Stimulated activated CD8-positive, alpha-beta memory T cell treated with anti-CD3 and anti-CD28 coated beads, Interleukin-2, amount 100 ng/mL, for 1 hour (primary cell): ENCODE results near the gene FBXL22.

Experiments used
- DNase-seq, 2 donors: peaks; one replicate each; pipeline ENCODE4 v3.0.0-alpha.2; 2020; ENCODE audit warnings: low read depth in 2 of 2

Gene FBXL22

DNA sequence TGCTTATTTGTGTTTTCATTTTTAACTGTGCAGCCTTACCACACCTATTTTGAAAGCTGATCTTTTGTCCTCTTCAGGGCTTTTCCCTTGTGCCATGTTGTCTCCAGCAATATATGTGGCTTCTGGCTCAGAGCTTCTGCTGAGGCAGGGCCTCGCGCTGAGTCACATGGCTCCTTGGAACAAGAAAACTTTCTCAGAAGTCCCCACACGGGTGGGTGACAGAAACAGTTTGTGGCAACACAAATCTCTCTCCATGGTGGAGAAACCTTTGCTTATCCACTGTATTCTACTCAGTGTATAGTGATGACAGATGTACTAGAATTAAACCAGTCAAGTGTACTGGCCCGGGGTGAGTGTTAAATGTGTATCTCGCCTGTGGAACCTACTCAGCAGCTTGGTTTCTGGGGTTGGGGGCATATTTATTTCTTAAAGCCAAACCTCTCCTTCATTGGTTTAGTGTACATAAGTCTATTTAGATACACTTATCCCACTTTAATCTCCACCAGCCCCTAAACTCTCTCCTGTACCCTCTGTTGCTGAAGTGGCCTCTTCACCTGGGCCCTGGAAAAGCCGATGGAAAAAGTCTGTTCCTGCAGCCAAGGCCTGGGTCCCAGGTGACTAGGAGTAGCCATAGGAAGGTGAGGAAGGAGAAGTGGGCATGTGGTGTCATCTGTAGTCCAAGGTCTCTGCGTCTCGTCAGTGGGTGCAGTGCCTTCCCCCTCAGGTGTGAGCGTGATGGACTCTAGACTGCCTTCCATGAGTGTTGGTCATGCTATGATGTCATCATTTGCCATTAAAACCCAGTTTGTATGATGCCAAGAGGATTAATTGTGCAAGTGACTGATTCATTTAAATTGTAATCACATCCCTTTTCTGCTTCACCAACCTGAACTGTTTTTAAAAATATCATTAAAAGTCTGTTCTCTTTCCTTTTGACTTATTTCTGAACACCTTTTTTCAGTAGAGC, 3.2 kb upstream of the FBXL22 start:
- no peak for DNase-seq

DNA sequence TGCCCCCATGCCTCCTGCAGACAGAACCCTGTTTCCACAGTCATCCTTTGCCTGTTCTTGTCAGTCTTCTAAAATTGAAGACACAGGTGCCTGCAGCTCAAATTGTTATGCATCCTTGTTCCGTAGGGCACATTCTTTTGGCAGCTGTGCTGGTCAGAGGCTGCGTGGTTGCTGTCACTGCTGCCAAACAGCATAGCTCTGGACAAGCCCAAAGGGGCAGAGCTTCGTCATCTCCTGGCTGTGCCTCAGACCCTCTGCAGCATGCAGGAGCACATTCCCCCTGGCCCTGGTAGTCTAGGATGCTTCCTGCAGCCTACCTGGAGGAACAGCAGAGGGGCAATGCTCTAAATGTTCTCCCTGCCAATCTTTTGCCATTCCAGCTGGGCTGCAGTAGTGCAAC, 2.1 kb upstream of the FBXL22 start:
- no peak for DNase-seq

DNA sequence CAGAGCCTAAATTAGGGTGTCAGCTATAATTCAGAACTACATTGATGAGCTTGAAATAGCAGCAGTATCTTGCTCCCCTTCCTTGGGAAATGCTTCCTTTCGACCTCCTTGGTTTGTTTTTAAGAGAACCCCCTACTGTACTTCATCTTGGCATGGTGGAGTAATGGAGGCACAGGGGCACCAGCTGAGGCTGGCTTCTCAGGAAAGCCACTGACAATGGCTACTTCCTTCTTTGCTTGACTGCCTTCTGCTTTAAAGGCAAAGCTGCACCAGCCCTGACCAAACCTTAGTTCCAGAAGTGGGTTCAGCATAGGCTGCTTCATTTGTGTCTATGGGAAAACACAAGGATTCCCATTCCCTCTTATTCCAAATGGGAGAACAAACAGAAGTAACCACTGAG, 1.5 kb upstream of the FBXL22 start:
- DNase-seq = no peak

DNA sequence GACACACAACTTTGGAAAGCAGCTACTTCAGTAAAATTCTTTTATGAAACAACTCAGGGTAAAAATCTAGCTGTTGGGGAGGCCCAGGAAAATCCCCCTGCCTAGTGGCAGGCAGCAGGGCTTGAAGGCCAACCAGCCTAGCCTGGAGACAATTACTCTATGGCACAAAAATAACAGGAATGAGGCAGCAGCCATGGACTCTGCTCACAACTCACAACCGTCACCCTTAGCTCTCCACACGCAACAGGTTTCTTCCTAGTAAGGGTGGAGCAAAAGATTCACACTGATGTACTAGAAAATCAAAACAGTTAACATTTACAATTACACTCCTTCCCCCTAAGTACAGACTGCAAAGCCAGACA, 530 bp upstream of the FBXL22 start:
- DNase-seq = no peak

DNA sequence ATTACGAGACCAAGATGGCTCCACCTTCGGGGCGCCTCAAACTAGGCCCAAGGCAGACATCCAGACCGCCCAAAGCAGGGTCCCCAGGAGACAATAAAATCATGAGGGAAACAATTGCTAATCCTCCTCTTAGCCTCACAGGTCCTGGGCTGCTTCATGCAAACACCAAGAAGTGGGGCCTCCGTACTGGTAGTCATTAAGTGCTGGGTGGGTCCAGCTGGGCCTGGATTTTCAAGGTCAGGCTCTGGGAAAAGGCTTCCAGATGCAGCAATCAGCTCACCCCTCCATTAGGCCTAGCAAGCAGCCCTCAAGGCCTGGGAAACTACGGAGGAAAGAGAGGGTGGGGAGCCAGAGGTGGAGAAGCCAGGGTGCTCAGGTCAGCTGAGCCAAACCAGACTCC, 634 bp downstream of the FBXL22 start:
- no peak for DNase-seq

DNA sequence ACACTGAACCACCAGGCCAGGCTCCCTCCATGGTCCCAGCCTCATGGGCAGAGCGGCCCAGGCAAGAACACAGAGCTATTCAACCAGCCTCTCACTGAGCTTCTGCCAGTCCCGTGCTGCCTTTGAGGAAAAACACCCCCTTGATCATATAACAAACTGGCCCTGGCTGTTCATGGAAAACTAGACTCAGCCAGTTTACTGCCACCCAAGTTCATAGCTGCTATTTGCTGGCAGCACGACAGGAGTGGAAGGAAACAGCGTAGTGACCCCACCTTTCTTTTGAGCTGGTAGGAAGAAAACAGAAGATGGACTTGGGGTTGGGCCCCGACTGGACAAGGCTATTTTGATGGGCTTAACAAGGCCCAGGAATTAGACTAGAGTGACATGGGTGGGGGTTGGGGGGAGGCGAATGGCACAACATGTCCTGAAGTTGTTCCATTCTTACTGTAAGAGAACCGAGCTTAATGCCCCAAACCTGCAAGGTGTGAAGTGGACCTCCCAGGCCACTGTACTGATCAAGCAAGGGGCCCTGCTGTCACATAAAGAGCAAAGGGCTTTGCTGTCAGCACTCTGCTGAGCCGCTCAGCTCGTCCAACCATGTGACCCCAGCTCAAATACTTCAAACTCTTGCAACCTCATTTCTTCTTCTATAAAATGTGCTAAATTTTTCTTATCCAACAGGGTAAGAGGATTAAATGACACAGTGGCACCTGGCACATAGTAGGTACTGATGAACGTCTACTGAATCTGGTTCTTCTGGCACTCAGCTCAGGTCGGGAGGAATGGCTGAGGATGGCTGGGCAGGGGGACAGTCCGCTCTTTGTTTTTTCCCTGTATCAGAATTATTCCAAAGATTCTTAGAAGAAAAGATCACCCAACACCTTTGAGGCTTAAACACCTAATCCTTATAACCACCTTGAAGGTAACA, 1.6 kb downstream of the FBXL22 start:
- no peak for DNase-seq

DNA sequence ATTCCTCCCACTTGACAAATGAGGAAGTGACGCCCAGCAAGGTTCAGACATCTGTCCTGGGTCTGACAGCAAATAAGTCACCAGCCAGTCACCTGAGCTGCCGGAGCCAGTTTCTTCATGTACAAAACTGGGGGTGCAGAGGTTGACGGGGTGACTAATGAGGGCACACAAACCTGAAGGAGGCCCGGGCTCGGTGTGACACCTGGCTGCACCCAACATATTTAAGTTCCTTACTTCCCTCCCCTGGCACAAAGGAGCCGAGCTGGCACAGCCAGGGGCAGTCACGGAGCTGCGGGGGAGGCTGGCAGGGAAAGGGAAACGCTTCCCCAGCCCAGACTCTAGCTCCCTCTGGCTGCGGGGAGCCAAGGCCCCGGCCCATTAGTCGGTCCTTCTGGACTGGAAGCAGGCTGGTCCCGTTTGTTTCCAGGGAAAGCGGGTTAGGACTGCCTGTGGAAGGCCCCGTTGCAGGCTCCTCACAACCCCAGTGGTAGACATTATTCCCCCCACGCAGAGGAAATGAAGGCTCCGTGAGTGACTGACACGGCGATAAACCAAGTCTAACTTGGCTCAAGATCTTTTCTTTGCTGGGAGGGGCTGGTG, 2.3 kb downstream of the FBXL22 start:
- no peak for DNase-seq

DNA sequence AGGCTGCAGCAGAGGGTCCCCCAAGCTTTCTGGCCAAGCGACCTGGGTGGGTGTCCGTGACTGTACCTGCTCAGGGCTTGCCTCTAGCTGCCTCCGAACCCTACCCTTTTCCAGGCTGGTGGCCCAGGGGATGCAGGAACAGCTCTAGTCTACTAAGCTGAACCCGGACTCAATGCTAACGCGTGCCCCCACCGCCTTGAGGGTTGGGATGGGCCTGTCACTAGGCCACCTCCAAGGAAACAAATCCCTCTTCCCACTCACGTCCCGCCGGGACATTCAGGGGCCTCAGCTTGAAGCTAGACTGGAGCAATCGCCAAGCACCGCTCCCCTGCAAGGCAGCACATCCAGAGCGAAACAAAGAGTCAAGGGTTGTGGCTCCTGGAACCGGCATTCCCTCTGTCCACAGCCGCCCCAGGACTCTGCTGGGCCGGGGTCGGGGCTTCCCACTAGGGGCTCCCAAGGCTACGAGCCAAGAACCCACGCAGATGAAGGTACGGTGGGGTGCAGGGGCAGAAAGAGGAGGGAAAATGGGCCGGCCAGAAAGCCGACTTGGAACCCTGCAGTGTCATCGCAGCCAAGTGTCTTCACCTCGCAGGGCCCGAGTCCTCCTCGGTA, 2.9 kb downstream of the FBXL22 start:
- no peak for DNase-seq

DNA sequence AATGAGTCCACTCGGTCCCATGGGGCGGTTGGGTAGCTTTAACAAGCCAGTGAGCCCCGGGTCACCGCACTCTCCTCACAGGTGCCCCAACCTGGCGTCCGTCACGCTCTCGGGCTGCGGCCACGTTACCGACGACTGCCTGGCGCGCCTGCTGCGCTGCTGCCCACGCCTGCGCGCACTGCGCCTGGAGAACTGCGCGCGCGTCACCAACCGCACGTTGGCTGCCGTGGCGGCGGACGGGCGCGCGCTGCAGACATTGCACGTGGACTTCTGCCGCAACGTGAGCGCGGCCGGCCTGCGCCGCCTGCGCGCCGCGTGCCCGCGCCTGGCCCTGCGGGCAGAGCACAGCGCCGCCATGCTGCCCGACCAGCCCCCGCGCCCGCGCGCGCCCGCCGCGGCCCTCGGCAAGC, 3.4 kb downstream of the FBXL22 start:
- peak; percentile 81 to 83 for DNase-seq

DNA sequence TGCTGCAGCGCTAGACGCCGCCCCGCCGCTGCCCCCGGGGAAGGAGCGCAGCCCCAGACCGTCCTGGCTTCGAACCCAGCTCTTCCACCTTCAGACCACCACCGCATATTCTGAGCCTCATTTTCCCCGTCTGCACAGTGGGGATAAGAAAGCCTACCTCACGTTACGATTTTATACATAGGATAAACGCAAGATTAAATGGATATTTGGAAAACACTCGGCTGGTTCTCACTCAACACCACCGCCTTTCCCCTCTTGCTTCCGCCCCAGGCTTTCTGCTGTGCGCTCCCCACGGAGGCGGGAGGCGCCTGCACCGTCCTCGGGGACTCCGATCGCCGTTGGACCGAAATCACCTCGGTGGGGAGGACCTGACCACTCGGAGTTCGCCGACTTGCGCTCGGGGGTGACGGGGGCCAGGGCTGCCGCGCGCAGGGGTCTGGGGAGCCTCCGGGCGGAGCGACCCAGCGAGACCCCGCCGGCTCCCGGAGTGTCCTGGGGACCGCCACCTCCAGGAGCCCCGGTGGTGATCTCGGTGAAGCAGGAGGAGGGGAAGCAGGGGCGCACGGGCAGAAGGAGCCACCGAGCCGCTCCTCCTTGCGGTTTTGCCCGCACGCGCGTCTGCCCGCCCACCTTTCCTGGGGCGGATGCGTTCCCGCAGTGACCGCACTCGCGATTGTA, 4.0 kb downstream of the FBXL22 start:
- DNase-seq = peak in 1 of 2 donors; percentile 15

DNA sequence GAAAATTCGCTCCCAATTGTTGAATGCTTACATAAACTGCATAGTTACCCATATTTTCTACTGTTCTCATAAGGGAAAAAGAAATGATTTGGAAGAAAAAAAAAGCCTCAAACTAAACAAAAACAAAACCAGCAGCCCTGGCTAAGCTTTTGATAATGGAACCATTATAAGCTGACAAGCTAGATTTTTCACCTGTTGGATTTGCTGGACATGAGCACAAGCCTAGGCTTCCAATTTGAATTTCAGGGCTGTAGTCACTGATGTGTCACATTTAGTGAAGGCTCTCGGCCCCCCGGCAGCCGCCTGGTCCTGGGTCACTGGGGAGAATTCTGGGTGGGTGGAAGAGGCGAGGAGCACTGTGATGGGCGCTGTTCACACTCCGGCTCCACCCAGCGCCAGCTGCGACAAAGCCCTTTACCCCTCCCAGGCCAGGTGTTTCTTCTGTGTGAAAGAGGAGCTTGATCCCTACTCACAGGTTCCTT, 4.6 kb downstream of the FBXL22 start:
- no peak for DNase-seq

DNA sequence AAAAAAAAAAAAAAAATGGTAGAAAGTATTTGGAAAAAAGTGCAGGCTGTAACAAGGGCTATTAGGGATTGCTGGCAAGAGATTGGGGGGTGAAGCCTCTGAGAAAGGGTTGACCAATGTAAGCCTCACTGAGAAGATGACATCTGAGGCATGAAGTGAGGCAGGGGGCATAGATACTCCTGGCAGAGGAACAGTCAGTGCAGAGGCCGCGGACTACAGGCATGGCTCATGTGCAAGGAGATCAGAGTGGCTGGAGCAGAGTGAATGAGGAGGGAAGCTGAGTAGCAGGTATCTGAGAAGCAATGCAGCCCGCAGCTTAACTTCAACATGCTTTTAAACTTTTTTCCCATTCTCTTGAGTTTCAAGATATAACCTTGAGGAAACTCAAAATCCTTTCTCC, 5.4 kb downstream of the FBXL22 start:
- DNase-seq = no peak

DNA sequence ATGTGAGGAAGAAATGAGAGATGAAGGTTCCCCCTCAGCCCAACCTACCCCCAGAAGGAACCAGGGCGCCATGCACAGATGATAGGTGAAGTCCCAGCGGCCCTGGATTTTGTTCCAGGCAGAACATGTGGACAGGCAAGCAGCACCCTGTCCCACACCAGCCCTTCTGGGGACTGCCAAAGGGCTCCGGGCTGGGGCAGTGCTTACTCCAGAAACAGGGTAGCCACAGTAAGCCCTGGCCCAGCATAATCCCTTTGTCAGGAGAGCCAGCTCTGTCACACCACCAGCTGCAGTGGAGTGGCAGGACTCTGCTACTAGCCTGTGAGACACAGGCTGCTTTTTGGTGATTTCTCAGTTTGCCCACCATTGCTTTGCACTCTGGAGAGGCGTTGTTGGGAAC, 6.3 kb downstream of the FBXL22 start:
- DNase-seq = no peak

DNA sequence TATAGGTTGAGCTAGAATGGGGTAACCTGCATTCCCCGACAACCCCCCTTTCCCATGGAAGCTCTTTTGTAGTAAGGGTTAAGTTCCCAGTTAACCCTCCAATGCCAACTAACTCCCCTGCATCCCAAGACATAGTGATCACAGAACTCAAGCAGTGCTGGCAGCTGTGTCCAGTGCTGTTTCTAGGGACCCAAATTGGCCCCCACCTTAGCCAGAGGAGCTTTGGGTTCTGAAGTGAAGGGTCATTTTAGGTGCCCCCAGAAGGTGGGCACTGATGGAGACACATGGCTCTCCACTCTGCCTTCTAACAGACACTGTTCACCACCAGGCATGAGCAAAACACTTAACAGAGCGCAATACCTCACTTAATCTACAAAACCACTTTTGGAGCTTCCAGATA, 7.1 kb downstream of the FBXL22 start:
- no peak for DNase-seq

DNA sequence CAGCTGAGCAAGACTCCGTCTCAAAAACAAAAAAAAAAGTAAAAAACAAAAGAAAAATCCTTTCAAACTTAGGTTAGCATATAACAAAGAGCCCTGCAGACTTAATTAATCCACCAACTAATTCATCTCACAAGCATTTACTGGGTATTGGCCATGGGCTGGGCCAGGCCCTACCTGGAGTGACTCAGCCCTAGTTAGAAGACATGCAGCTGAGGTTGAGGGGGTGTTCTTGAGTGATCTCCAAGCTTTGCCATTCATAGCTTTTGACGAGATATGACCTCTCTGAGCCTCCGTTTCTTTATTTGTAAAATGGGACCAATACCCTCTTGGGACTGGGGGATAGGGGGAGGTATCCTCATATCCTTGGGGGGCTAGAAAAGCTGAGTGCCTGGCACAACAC, 7.8 kb downstream of the FBXL22 start:
- no peak for DNase-seq

DNA sequence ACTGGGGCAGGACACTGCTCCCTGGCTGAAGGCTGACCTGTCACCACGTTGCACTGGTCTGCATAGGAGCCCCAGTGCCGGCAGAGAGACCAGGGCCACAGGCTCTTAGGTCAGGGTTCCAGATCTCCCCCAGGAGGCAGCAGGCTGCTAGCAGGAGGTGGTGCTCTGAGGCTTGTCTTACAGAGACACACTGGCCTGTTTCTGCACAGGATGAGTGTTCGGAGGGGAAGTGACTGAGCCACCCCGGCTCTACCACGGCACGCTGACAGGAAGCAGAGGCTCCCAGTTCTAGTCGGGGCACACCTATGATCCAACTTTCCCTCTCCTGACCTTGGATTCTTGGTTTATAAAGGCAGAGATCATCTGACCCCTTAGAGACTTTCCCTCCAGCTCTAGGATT, 8.6 kb downstream of the FBXL22 start:
- peak in 1 of 2 donors; percentile 21 for DNase-seq

DNA sequence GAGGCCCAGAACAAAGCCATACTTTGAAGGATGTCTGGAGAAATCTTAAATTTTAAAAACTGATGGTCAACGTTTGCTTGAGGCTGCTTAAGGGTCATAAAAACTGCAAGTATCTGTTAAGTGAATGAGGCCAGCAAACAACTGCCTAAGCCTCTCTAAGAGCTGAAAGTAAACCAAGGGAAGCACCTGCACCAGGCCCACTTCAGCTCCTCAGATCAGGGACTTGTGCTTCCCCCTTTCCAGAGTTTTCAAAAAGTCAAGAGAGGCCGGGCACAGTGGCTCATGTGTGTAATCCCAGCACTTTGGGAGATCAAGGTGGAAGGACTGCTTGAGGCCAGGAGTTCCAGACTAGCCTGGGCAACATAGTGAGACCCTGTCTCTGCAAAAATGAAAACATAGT, 9.1 kb downstream of the FBXL22 start:
- no peak for DNase-seq

DNA sequence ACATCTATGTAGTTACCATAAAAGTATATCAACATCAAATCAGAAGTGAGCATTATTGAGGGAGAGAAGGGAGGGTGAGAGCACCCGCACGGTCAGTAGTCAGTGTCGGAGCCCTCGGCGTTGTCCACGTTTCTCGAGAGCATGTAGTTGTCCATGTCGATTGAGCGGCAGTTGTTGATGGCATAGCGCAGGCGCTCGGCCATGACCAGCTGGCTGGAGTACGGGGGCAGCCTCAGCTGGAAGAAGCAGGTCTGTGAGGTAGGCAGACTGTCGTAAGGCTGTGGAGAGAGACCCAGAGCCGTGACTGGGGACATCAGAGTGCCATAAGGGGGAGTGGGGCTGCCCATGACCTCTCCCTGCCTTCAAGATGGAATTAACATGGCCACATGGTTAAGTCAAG, 11.8 kb downstream of the FBXL22 start:
- DNase-seq = no peak

DNA sequence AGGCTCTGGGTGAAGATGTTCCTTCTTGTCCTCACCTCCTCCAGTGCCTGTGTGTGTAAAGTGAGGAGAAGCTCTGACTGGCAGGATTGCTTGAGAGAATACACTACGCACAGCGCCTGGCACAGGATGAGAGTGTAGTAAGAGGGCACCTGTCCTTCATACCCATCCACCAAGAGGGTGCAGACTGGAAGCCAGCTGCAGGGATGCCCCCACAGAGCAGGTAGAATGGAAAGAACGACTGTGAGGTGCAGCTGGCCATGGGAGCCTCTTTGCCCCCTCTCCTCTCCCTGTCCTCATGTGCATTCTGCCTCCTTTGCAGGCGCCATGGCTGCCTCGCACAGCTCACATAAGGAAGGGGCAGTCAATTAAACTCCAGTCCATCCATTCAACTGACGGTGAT, 12.3 kb downstream of the FBXL22 start:
- DNase-seq = no peak

DNA sequence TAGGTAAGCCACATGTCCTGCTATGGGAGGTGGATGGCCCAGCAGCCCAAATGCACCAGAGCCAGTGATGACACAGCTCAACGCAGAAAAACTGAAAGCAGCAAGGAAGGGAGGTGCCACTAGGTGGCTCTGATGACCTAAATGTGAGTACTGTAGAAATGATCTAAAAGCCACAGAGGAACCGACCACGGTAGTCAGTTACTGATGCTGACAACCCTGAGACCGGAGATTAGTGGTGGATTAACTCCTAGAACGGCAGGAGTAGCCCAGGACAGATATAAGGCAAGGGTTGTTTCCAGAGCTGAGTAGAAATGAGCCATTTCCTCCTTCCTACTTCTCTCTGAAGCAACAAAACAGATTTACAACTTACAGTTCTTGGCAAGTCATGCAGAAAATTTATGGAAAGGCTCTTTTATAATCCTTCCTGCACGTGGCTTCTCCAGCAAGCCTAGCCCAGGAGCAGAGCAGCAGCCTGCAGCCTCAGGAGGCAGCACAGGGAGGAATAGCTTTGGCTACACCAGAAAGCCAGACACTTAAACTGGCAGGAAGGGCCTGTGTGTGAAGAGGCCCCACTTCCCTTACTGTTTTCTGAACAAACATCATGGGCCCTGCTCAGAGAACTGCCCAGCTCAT, 13.1 kb downstream of the FBXL22 start:
- peak; percentile 43 to 51 for DNase-seq

DNA sequence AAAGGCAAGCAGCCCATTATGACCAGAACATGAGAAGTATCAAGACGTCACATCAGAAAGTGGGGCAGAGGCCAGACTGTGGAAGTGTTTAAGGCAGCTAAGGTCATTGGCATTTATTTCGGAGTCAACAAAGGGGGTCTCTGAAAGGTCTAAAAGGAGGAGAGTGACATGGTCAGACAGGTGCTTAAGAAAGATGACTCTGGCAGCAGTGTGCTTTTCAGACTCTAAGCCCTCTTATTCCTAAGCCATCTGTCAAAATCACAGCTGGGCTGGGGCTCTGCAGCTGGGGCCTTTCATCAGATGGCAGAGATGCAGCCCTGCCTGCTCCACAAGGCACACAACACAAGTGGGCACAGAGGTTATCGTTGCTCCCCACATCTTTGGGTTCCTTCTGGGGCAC, 14.0 kb downstream of the FBXL22 start:
- no peak for DNase-seq
